ENCODE data around the gene EME2.

The EME2 gene

GRCh38 chr16:1823821-1824220 lies 51.2 kb downstream of the EME2 start:
- H3K27me3 ChIP-seq (ENCODE audit: control insufficient read depth in 3 of 3, insufficient read depth in 3 of 3, low read depth in 1 of 3, low read length in 3 of 3) = no peaks in the 10 kb centered on the region
- no peak overlapping the region for H2BK120ac ChIP-seq (ENCODE audit: low read depth, low read length)
- H3K23ac ChIP-seq (ENCODE audit: low read depth, low read length, poor library complexity) = no peak overlapping the region
- no peak overlapping the region for H2BK12ac ChIP-seq (ENCODE audit: low read length)
- no peaks in the 10 kb centered on the region for H3K9me3 ChIP-seq (replicated peaks in 1 of 2; ENCODE audit: control insufficient read depth in 2 of 2, insufficient read depth in 1 of 2, low read depth in 1 of 2, low read length in 2 of 2)
- no peak overlapping the region for H4K8ac ChIP-seq (ENCODE audit: low read depth, low read length)
- H3K4me3 ChIP-seq (ENCODE audit: low read length in 2 of 2) = no peak overlapping the region
- H3K14ac ChIP-seq (ENCODE audit: low read length) = no peak overlapping the region
- H3K18ac ChIP-seq (ENCODE audit: low read length) = no peak overlapping the region
- H3K4me2 ChIP-seq (ENCODE audit: insufficient read depth, low read length, poor library complexity, severe bottlenecking) = no peak overlapping the region
- no peak overlapping the region for H2AFZ ChIP-seq (ENCODE audit: low read length)
- no peak overlapping the region for H3K9ac ChIP-seq (ENCODE audit: low read depth, low read length, poor library complexity)
- no peak overlapping the region for H2BK15ac ChIP-seq (ENCODE audit: low read length)
- WGBS, 2 donors (ENCODE audit: extremely low coverage in 2 of 2, insufficient read length in 2 of 2, insufficient replicate concordance in 1 of 2) = no CpG with 5 or more reads among the region's 9 CpGs
- no peak overlapping the region for H3K4ac ChIP-seq (ENCODE audit: low read length)
- no peak overlapping the region for H2AK5ac ChIP-seq (ENCODE audit: low read depth, low read length)
- H3K79me1 ChIP-seq (ENCODE audit: low read depth, low read length) = peaks cover 16% of the 10 kb centered on the region
- no peak overlapping the region for H4K91ac ChIP-seq (ENCODE audit: low read depth, low read length, poor library complexity)
- no peak overlapping the region for H2BK5ac ChIP-seq (ENCODE audit: low read length)
- no peak overlapping the region for H3K27ac ChIP-seq (replicated peaks; ENCODE audit: low read length)
- H3K36me3 ChIP-seq (replicated peaks in 1 of 2; ENCODE audit: control insufficient read depth in 2 of 2, insufficient read depth in 2 of 2, low read length in 2 of 2) = peaks cover 10 to 26% of the 10 kb centered on the region in 2 donors
- DNase-seq (ENCODE audit: low spot score) = no peak
- H3K4me1 ChIP-seq (ENCODE audit: control insufficient read depth in 2 of 2, insufficient read depth in 1 of 2, low read depth in 1 of 2, low read length in 2 of 2) = peaks cover 0 to 10% of the 10 kb centered on the region in 2 donors

- no peak for DNase-seq (ENCODE audit: low spot score)
- Histone ChIP-seq H4K8ac (ENCODE audit: low read depth, low read length) (no peak overlapping the region), H3K4ac (ENCODE audit: low read length) (no peak overlapping the region), H3K9me3 (replicated peaks in 1 of 2; ENCODE audit: control insufficient read depth in 2 of 2, insufficient read depth in 1 of 2, low read depth in 1 of 2, low read length in 2 of 2) (no peaks in the 10 kb centered on the region), H3K27ac (replicated peaks; ENCODE audit: low read length) (no peak overlapping the region), H2BK12ac (ENCODE audit: low read length) (no peak overlapping the region), H3K9ac (ENCODE audit: low read depth, low read length, poor library complexity) (no peak overlapping the region), H2AFZ (ENCODE audit: low read length) (no peak overlapping the region), H3K4me3 (ENCODE audit: low read length in 2 of 2) (peak overlapping the region; percentile 95 to 97), H3K79me1 (ENCODE audit: low read depth, low read length) (peaks cover 18% of the 10 kb centered on the region), H3K4me2 (ENCODE audit: insufficient read depth, low read length, poor library complexity, severe bottlenecking) (no peak overlapping the region), H4K91ac (ENCODE audit: low read depth, low read length, poor library complexity) (no peak overlapping the region), H2BK5ac (ENCODE audit: low read length) (no peak overlapping the region), H3K14ac (ENCODE audit: low read length) (no peak overlapping the region), H2AK5ac (ENCODE audit: low read depth, low read length) (peak overlapping the region; percentile 14), H3K27me3 (ENCODE audit: control insufficient read depth in 3 of 3, insufficient read depth in 3 of 3, low read depth in 1 of 3, low read length in 3 of 3) (no peaks in the 10 kb centered on the region), H3K36me3 (replicated peaks in 1 of 2; ENCODE audit: control insufficient read depth in 2 of 2, insufficient read depth in 2 of 2, low read length in 2 of 2) (peaks cover 15 to 35% of the 10 kb centered on the region in 2 donors), H3K4me1 (ENCODE audit: control insufficient read depth in 2 of 2, insufficient read depth in 1 of 2, low read depth in 1 of 2, low read length in 2 of 2) (peaks cover 0 to 10% of the 10 kb centered on the region in 2 donors), H3K18ac (ENCODE audit: low read length) (no peak overlapping the region), H2BK120ac (ENCODE audit: low read depth, low read length) (no peak overlapping the region), H3K23ac (ENCODE audit: low read depth, low read length, poor library complexity) (no peak overlapping the region), H2BK15ac (ENCODE audit: low read length) (no peak overlapping the region)
- WGBS, 2 donors (ENCODE audit: extremely low coverage in 2 of 2, insufficient read length in 2 of 2, insufficient replicate concordance in 1 of 2) = no CpG with 5 or more reads among the region's 15 CpGs
Measured at GRCh38 chr16:1825381-1825863, 52.8 kb downstream of the EME2 start.

Small RNA genes within 50 kb of the gene (small RNA-seq; reads per million reads assigned to genes)
- gene MIR3177 (ENCODE audit: insufficient read depth) = 83.2 reads per million, percentile 96 among the genes with 10 or more reads in this experiment

All from neuronal stem cell (in vitro differentiated cells).